WTC11 (cell line): ENCODE measurements around the gene DERL2. TPM values are rescaled to one million over a fixed set of nuclear protein-coding genes. Genes with fewer than 3 reads are reported as not detected.

Source experiments
- ATAC-seq: fragments of 200-7000 bp; cut with Tn5 transposase; 2 replicates; pipeline ENCODE4 v1.10.0; 2021; ENCODE audit warnings: mild to moderate bottlenecking, moderate library complexity
- CTCF ChIA-PET: fragments of 300-600 bp; sonication (Branson Sonifier 250); formaldehyde crosslinking; loops from one replicate; lab custom pipeline; 2021; ENCODE audit warnings: antibody characterized with exemption; lab: Charles Lee
- POLR2A ChIA-PET: fragments of 350-600 bp; sonication (Branson Sonifier 250); formaldehyde crosslinking; loops from one replicate; lab custom pipeline; 2021; ENCODE audit warnings: antibody characterized with exemption; lab: Charles Lee
- DNase-seq: peaks from one replicate; pipeline ENCODE4 v3.0.0; 2021; ENCODE audit warnings: low spot score
- H3K27ac Mint-ChIP-seq: 2 replicates; pipeline ENCODE4 v1.8.0; 2021; ENCODE audit warnings: mixed read lengths
- H3K27me3 Mint-ChIP-seq: 2 replicates; pipeline ENCODE4 v1.8.0; 2021; ENCODE audit warnings: low read depth, mild to moderate bottlenecking, moderate library complexity, mixed read lengths
- H3K36me3 Mint-ChIP-seq: 2 replicates; pipeline ENCODE4 v1.8.0; 2021; ENCODE audit warnings: mixed read lengths
- H3K4me1 Mint-ChIP-seq: 2 replicates; pipeline ENCODE4 v1.8.0; 2022; ENCODE audit warnings: mixed read lengths
- H3K4me3 Mint-ChIP-seq: 2 replicates; pipeline ENCODE4 v1.8.0; 2021; ENCODE audit warnings: mild to moderate bottlenecking, moderate library complexity, mixed read lengths
- H3K9me3 Mint-ChIP-seq: 2 replicates; pipeline ENCODE4 v1.8.0; 2021; ENCODE audit warnings: mixed read lengths
- CREM ChIP-seq: sonication (generic); formaldehyde crosslinking; IDR thresholded peaks from 2 replicates; pipeline ENCODE4 v1.8.1; 2022; ENCODE audit warnings: mild to moderate bottlenecking, missing genetic modification reagents, moderate library complexity
- ETV6 ChIP-seq: sonication (generic); formaldehyde crosslinking; IDR thresholded peaks from 2 replicates; pipeline ENCODE4 v1.8.1; 2022; ENCODE audit warnings: mild to moderate bottlenecking, missing genetic modification reagents
- NFE2L1 ChIP-seq: sonication (generic); formaldehyde crosslinking; IDR thresholded peaks from 2 replicates; pipeline ENCODE4 v1.8.1; 2023; ENCODE audit warnings: missing genetic modification reagents
- RELA ChIP-seq: sonication (generic); formaldehyde crosslinking; IDR thresholded peaks from 2 replicates; pipeline ENCODE4 v1.8.1; 2022; ENCODE audit warnings: missing genetic modification reagents, mild to moderate bottlenecking, borderline replicate concordance
- SOX15 ChIP-seq: fragments of 250-450 bp; sonication (Bioruptor Pico); IDR thresholded peaks from 2 replicates; pipeline ENCODE4 v1.9.0; 2021; ENCODE audit warnings: mild to moderate bottlenecking
- TCF7 ChIP-seq: sonication (generic); formaldehyde crosslinking; IDR thresholded peaks from 2 replicates; pipeline ENCODE4 v1.8.0; 2022; ENCODE audit warnings: mild to moderate bottlenecking, low read depth, missing genetic modification reagents, moderate library complexity
- TP53 ChIP-seq: sonication (generic); formaldehyde crosslinking; IDR thresholded peaks from 2 replicates; pipeline ENCODE4 v1.8.1; 2023; ENCODE audit warnings: mild to moderate bottlenecking, missing genetic modification reagents
- ZNF121 ChIP-seq: sonication (generic); formaldehyde crosslinking; IDR thresholded peaks from 2 replicates; pipeline ENCODE4 v1.8.0; 2023; ENCODE audit warnings: missing genetic modification reagents
- ZNF138 ChIP-seq: sonication (generic); formaldehyde crosslinking; conservative IDR thresholded peaks from 2 replicates; pipeline ENCODE4 v1.8.1; 2022; ENCODE audit warnings: mild to moderate bottlenecking, moderate library complexity, missing genetic modification reagents
- ZNF219 ChIP-seq: sonication (generic); formaldehyde crosslinking; IDR thresholded peaks from 2 replicates; pipeline ENCODE4 v1.8.0; 2023; ENCODE audit warnings: missing genetic modification reagents, mild to moderate bottlenecking, borderline replicate concordance
- ZNF396 ChIP-seq: fragments of 250-450 bp; sonication (Bioruptor Pico); IDR thresholded peaks from 2 replicates; pipeline ENCODE4 v1.8.0; 2021; ENCODE audit warnings: mild to moderate bottlenecking, moderate library complexity, borderline replicate concordance
- ZNF416 ChIP-seq: fragments of 250-450 bp; sonication (Bioruptor Pico); IDR thresholded peaks from 2 replicates; pipeline ENCODE4 v1.9.0; 2021; ENCODE audit warnings: mild to moderate bottlenecking, inconsistent platforms
- ZNF671 ChIP-seq: fragments of 250-450 bp; sonication (Bioruptor Pico); IDR thresholded peaks from 2 replicates; pipeline ENCODE4 v1.8.0; 2021; ENCODE audit warnings: mild to moderate bottlenecking
- total RNA-seq: library from RNA; stranded (reverse); gene quantifications from 3 replicates; pipeline ENCODE4 v1.2.3, GENCODE V29; 2021
- TF ChIP-seq, protein P1 (sequence below): sonication (generic); formaldehyde crosslinking; IDR thresholded peaks from 2 replicates; pipeline ENCODE4 v1.8.1; 2022; ENCODE audit warnings: mild to moderate bottlenecking, missing genetic modification reagents, moderate library complexity, borderline replicate concordance
- TF ChIP-seq, protein P2 (sequence below): sonication (generic); formaldehyde crosslinking; IDR thresholded peaks from 2 replicates; pipeline ENCODE4 v1.8.1; 2022; ENCODE audit warnings: low read depth, missing genetic modification reagents, borderline replicate concordance
- TF ChIP-seq, protein P3 (sequence below): sonication (generic); formaldehyde crosslinking; IDR thresholded peaks from 2 replicates; pipeline ENCODE4 v1.8.0; 2022; ENCODE audit warnings: mild to moderate bottlenecking, missing genetic modification reagents
- TF ChIP-seq, protein P4 (sequence below): sonication (generic); formaldehyde crosslinking; IDR thresholded peaks from 2 replicates; pipeline ENCODE4 v1.8.0; 2022; ENCODE audit warnings: mild to moderate bottlenecking, missing genetic modification reagents
- TF ChIP-seq, protein P5 (sequence below): sonication (generic); formaldehyde crosslinking; IDR thresholded peaks from 2 replicates; pipeline ENCODE4 v1.8.0; 2023; ENCODE audit warnings: mild to moderate bottlenecking, missing genetic modification reagents
- TF ChIP-seq, protein P6 (sequence below): fragments of 250-450 bp; sonication (Bioruptor Pico); IDR thresholded peaks from 2 replicates; pipeline ENCODE4 v1.9.0; 2021; ENCODE audit warnings: mild to moderate bottlenecking
- TF ChIP-seq, protein P7 (sequence below): fragments of 250-450 bp; sonication (Bioruptor Pico); IDR thresholded peaks from 2 replicates; pipeline ENCODE4 v2.1.2; 2022; ENCODE audit warnings: mild to moderate bottlenecking, moderate library complexity

DERL2 gene
- total RNA-seq, 1 experiment from 2014 or later = 47.1 TPM

DNA sequence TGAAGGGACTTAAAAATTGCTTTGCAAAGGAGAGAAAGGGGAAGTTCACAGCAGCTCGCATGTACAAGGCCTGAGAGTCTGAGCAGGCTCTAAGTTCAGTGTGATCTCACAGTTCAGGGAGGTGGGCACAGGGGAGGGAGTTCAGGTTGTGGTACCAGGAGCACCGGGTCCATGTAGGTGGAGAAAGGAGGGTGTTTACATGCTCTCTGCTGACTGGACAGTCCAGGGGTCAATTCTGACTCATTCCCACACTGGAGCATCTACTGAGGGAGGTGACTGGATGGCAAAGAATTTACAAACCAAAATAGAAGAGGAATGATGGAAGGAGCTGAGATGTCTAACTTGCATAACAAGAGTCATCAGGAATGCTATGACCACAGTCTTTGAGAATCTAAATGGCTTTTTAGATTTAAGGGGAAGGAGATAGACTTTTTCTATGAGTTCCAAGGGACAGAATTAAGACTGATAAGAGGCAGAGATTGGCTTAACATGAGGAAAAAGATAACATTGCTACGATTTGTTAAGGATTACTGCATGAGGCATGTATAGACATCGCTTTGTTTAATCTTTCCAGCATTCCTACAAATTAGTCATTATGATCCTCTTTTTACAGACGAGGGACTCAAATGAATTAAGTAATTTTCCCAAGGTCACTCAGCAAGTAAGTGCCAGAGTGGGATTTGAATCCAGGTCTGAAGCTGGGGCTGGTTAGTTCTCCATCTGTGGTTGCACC is 30.2 kb upstream of the DERL2 start (continued):
- TF ChIP-seq, protein P1, sequence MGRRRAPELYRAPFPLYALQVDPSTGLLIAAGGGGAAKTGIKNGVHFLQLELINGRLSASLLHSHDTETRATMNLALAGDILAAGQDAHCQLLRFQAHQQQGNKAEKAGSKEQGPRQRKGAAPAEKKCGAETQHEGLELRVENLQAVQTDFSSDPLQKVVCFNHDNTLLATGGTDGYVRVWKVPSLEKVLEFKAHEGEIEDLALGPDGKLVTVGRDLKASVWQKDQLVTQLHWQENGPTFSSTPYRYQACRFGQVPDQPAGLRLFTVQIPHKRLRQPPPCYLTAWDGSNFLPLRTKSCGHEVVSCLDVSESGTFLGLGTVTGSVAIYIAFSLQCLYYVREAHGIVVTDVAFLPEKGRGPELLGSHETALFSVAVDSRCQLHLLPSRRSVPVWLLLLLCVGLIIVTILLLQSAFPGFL = no peak

DNA sequence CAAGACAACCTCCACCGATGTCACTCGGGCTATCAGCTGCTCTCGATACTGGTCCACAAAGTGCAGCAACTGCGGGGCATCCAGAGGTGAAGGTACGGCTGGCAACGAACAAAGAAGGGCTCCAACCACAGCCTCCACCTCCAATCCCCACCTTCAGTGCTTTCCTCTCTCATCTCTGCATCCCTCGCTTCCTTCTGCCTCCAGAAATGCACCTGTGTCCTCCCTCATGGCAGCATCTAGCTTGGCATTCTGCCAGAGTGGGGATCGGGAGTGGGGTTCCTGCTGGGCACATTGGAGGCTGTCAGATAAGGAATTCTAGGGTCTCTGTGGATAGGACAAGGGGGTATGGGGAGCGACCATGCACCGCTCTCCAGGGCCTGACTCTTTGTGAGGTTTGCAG is 29.0 kb upstream of the DERL2 start:
- POLR2A ChIA-PET = no interaction called here
- no peaks in the 10 kb centered on the region for H3K36me3 Mint-ChIP-seq
- H3K4me3 Mint-ChIP-seq = no peak overlapping the region
- H3K9me3 Mint-ChIP-seq = no peaks in the 10 kb centered on the region
- H3K4me1 Mint-ChIP-seq = peaks cover 3% of the 10 kb centered on the region
- H3K27me3 Mint-ChIP-seq = peaks cover 7% of the 10 kb centered on the region
- ATAC-seq = no peak
- TF ChIP-seq, protein P2, sequence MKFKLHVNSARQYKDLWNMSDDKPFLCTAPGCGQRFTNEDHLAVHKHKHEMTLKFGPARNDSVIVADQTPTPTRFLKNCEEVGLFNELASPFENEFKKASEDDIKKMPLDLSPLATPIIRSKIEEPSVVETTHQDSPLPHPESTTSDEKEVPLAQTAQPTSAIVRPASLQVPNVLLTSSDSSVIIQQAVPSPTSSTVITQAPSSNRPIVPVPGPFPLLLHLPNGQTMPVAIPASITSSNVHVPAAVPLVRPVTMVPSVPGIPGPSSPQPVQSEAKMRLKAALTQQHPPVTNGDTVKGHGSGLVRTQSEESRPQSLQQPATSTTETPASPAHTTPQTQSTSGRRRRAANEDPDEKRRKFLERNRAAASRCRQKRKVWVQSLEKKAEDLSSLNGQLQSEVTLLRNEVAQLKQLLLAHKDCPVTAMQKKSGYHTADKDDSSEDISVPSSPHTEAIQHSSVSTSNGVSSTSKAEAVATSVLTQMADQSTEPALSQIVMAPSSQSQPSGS (CRISPR knock-in tag) = no peak
- TF ChIP-seq ETV6 (CRISPR knock-in tag) = no peak
- TF ChIP-seq, protein P3, sequence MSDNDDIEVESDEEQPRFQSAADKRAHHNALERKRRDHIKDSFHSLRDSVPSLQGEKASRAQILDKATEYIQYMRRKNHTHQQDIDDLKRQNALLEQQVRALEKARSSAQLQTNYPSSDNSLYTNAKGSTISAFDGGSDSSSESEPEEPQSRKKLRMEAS (CRISPR knock-in tag) = no peak
- no peak for TF ChIP-seq RELA (CRISPR knock-in tag)
- no peak for TF ChIP-seq SOX15 (CRISPR knock-in tag)
- TF ChIP-seq NFE2L1 (CRISPR knock-in tag) = no peak
- TF ChIP-seq ZNF396 = no peak
- no peak for TF ChIP-seq ZNF138 (CRISPR knock-in tag)
- TF ChIP-seq CREM = no peak
- TF ChIP-seq TP53 (CRISPR knock-in tag) = no peak
- TF ChIP-seq, all 79 proteins: peak for 0
- DNase-seq = no peak
- CTCF ChIA-PET = interaction anchor here (2.2 kb wide), 1 partner anchor 27 kb away, joined by 6 read pairs; no protein-coding TSS in a partner anchor
- H3K27ac Mint-ChIP-seq = no peak overlapping the region

- TF ChIP-seq, protein P4, sequence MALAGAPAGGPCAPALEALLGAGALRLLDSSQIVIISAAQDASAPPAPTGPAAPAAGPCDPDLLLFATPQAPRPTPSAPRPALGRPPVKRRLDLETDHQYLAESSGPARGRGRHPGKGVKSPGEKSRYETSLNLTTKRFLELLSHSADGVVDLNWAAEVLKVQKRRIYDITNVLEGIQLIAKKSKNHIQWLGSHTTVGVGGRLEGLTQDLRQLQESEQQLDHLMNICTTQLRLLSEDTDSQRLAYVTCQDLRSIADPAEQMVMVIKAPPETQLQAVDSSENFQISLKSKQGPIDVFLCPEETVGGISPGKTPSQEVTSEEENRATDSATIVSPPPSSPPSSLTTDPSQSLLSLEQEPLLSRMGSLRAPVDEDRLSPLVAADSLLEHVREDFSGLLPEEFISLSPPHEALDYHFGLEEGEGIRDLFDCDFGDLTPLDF (CRISPR knock-in tag) = no peak
- TF ChIP-seq ZNF121 = no peak
- TF ChIP-seq, protein P5, sequence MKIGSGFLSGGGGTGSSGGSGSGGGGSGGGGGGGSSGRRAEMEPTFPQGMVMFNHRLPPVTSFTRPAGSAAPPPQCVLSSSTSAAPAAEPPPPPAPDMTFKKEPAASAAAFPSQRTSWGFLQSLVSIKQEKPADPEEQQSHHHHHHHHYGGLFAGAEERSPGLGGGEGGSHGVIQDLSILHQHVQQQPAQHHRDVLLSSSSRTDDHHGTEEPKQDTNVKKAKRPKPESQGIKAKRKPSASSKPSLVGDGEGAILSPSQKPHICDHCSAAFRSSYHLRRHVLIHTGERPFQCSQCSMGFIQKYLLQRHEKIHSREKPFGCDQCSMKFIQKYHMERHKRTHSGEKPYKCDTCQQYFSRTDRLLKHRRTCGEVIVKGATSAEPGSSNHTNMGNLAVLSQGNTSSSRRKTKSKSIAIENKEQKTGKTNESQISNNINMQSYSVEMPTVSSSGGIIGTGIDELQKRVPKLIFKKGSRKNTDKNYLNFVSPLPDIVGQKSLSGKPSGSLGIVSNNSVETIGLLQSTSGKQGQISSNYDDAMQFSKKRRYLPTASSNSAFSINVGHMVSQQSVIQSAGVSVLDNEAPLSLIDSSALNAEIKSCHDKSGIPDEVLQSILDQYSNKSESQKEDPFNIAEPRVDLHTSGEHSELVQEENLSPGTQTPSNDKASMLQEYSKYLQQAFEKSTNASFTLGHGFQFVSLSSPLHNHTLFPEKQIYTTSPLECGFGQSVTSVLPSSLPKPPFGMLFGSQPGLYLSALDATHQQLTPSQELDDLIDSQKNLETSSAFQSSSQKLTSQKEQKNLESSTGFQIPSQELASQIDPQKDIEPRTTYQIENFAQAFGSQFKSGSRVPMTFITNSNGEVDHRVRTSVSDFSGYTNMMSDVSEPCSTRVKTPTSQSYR = no peak
- TF ChIP-seq, protein P6, sequence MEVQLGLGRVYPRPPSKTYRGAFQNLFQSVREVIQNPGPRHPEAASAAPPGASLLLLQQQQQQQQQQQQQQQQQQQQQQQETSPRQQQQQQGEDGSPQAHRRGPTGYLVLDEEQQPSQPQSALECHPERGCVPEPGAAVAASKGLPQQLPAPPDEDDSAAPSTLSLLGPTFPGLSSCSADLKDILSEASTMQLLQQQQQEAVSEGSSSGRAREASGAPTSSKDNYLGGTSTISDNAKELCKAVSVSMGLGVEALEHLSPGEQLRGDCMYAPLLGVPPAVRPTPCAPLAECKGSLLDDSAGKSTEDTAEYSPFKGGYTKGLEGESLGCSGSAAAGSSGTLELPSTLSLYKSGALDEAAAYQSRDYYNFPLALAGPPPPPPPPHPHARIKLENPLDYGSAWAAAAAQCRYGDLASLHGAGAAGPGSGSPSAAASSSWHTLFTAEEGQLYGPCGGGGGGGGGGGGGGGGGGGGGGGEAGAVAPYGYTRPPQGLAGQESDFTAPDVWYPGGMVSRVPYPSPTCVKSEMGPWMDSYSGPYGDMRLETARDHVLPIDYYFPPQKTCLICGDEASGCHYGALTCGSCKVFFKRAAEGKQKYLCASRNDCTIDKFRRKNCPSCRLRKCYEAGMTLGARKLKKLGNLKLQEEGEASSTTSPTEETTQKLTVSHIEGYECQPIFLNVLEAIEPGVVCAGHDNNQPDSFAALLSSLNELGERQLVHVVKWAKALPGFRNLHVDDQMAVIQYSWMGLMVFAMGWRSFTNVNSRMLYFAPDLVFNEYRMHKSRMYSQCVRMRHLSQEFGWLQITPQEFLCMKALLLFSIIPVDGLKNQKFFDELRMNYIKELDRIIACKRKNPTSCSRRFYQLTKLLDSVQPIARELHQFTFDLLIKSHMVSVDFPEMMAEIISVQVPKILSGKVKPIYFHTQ (CRISPR knock-in tag) = no peak
- TF ChIP-seq ZNF219 (CRISPR knock-in tag) = no peak
- no peak for TF ChIP-seq TCF7 (CRISPR knock-in tag)
- no peak for TF ChIP-seq ZNF671 (CRISPR knock-in tag)
- no peak for TF ChIP-seq ZNF416 (CRISPR knock-in tag)
- TF ChIP-seq, protein P7, sequence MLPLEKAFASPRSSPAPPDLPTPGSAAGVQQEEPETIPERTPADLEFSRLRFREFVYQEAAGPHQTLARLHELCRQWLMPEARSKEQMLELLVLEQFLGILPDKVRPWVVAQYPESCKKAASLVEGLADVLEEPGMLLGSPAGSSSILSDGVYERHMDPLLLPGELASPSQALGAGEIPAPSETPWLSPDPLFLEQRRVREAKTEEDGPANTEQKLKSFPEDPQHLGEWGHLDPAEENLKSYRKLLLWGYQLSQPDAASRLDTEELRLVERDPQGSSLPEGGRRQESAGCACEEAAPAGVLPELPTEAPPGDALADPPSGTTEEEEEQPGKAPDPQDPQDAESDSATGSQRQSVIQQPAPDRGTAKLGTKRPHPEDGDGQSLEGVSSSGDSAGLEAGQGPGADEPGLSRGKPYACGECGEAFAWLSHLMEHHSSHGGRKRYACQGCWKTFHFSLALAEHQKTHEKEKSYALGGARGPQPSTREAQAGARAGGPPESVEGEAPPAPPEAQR (CRISPR knock-in tag) = no peak
- H3K9me3 Mint-ChIP-seq = no peaks in the 10 kb centered on the region
- DNase-seq = no peak
- ATAC-seq = no peak
- peaks cover 4% of the 10 kb centered on the region for H3K4me1 Mint-ChIP-seq
- no peaks in the 10 kb centered on the region for H3K36me3 Mint-ChIP-seq
- H3K4me3 Mint-ChIP-seq = no peak overlapping the region
- ChIA-PET POLR2A (no interaction called here), CTCF (no interaction called here)
- H3K27me3 Mint-ChIP-seq = peaks cover 7% of the 10 kb centered on the region
- H3K27ac Mint-ChIP-seq = no peak overlapping the region
Observed at GRCh38 chr17:5513628-5514027, 27.6 kb upstream of the DERL2 start.
